Smooth muscle cell (in vitro differentiated cells): ENCODE results near the gene EHMT2. TPM values are rescaled to one million over a fixed set of nuclear protein-coding genes. Genes with fewer than 3 reads are reported as not detected.

Source experiments
- DNase-seq: peaks from one replicate; lab custom pipeline; 2025; ENCODE audit not compliant: unreplicated experiment; lab: John Stamatoyannopoulos, UW
- H2AFZ ChIP-seq: fragments of 200-600 bp; sonication (generic); 2 replicates; pipeline ENCODE4 v1.6.0; 2016; ENCODE audit warnings: antibody characterized with exemption, low read depth, mild to moderate bottlenecking
- H3F3A ChIP-seq: fragments of 200-600 bp; sonication (generic); 2 replicates; pipeline ENCODE4 v1.6.0; 2017; ENCODE audit warnings: antibody characterized with exemption, low read depth
- H3K27ac ChIP-seq: fragments of 200-600 bp; sonication (generic); 2 replicates; pipeline ENCODE4 v1.5.1; 2016; ENCODE audit warnings: low read depth, mild to moderate bottlenecking
- H3K27me3 ChIP-seq: fragments of 200-600 bp; sonication (generic); 2 replicates; pipeline ENCODE4 v1.6.1; 2016; ENCODE audit warnings: low read depth, mild to moderate bottlenecking
- H3K36me3 ChIP-seq: fragments of 200-600 bp; sonication (generic); 2 replicates; pipeline ENCODE4 v1.5.1; 2016; ENCODE audit warnings: low read depth
- H3K4me1 ChIP-seq: fragments of 200-600 bp; sonication (generic); 2 replicates; pipeline ENCODE4 v1.5.1; 2016; ENCODE audit warnings: low read depth
- H3K4me2 ChIP-seq: fragments of 200-600 bp; sonication (generic); 2 replicates; pipeline ENCODE4 v1.6.0; 2016; ENCODE audit warnings: mild to moderate bottlenecking
- H3K4me3 ChIP-seq: fragments of 200-600 bp; sonication (generic); 2 replicates; pipeline ENCODE4 v1.5.1; 2016; ENCODE audit warnings: mild to moderate bottlenecking
- H3K79me2 ChIP-seq: fragments of 200-600 bp; sonication (generic); 2 replicates; pipeline ENCODE4 v1.6.0; 2016; ENCODE audit warnings: low read depth, mild to moderate bottlenecking
- H3K9ac ChIP-seq: fragments of 200-600 bp; sonication (generic); 2 replicates; pipeline ENCODE4 v1.6.0; 2016; ENCODE audit warnings: low read depth
- H3K9me3 ChIP-seq: fragments of 200-600 bp; sonication (generic); replicated peaks from 2 replicates; pipeline ENCODE4 v1.5.1; 2016; ENCODE audit warnings: low read depth
- H4K20me1 ChIP-seq: fragments of 200-600 bp; sonication (generic); 2 replicates; pipeline ENCODE4 v1.6.0; 2016; ENCODE audit warnings: low read depth
- CTCF ChIP-seq: fragments of 200-600 bp; sonication (generic); IDR thresholded peaks from 2 replicates; pipeline ENCODE4 v1.5.1; 2017; ENCODE audit warnings: borderline replicate concordance, mild to moderate bottlenecking, antibody characterized with exemption; ENCODE audit not compliant: insufficient read depth, poor library complexity, severe bottlenecking
- WGBS: methylation state at CpG from one replicate; pipeline ENCODE4 v1.1.7; 2016; ENCODE audit warnings: low lambda C conversion rate; 5-methylcytosine and 5-hydroxymethylcytosine counted together
- polyA plus RNA-seq: library from polyadenylated mRNA; unstranded; fragments of >200 nt; fragmentation: Nextera tagmentation; extraction: Ambion mirVana; gene quantifications from 2 replicates; pipeline ENCODE4 v1.2.1, GENCODE V29; 2016
- total RNA-seq: library from RNA; depleted of rRNA; stranded (reverse); fragments of >200 nt; gene quantifications from 2 replicates; pipeline ENCODE4 v1.2.3, GENCODE V29; 2014

EHMT2 gene
- total and polyA plus RNA-seq, 2 experiments from 2014 or later = 17.6 to 33.9 TPM

GRCh38 chr6:31877651-31878161, 19.8 kb downstream of the EHMT2 start:
- peak overlapping the region; percentile 30 for H3K4me3 ChIP-seq
- no peak overlapping the region for H2AFZ ChIP-seq
- no peak for TF ChIP-seq CTCF
- no peaks in the 10 kb centered on the region for H3K36me3 ChIP-seq
- no peaks in the 10 kb centered on the region for H4K20me1 ChIP-seq
- no peak overlapping the region for H3K4me2 ChIP-seq
- H3F3A ChIP-seq = no peaks in the 10 kb centered on the region
- 85% methylated on average over 9 of the region's 10 CpGs for WGBS
- no peaks in the 10 kb centered on the region for H3K27me3 ChIP-seq
- no peak overlapping the region for H3K27ac ChIP-seq
- H3K9ac ChIP-seq = no peak overlapping the region
- H3K4me1 ChIP-seq = no peaks in the 10 kb centered on the region
- H3K79me2 ChIP-seq = no peaks in the 10 kb centered on the region
- DNase-seq = no peak
- H3K9me3 ChIP-seq = no peaks in the 10 kb centered on the region

GRCh38 chr6:31877125-31877650, 20.3 kb downstream of the EHMT2 start:
- no peak overlapping the region for H3K4me2 ChIP-seq
- DNase-seq = no peak
- no peaks in the 10 kb centered on the region for H3K4me1 ChIP-seq
- H4K20me1 ChIP-seq = no peaks in the 10 kb centered on the region
- H3K27me3 ChIP-seq = no peaks in the 10 kb centered on the region
- no peak overlapping the region for H3K4me3 ChIP-seq
- H3K36me3 ChIP-seq = no peaks in the 10 kb centered on the region
- TF ChIP-seq CTCF = no peak
- no peaks in the 10 kb centered on the region for H3K79me2 ChIP-seq
- H3K27ac ChIP-seq = no peak overlapping the region
- no peaks in the 10 kb centered on the region for H3F3A ChIP-seq
- WGBS = 84% methylated on average over 3 of the region's 3 CpGs
- H2AFZ ChIP-seq = no peak overlapping the region
- H3K9ac ChIP-seq = no peak overlapping the region
- no peaks in the 10 kb centered on the region for H3K9me3 ChIP-seq

GRCh38 chr6:31876357-31876756, 21.1 kb downstream of the EHMT2 start:
- no peaks in the 10 kb centered on the region for H3K4me1 ChIP-seq
- H3K4me3 ChIP-seq = no peak overlapping the region
- H4K20me1 ChIP-seq = no peaks in the 10 kb centered on the region
- H3K36me3 ChIP-seq = no peaks in the 10 kb centered on the region
- H3K4me2 ChIP-seq = no peak overlapping the region
- no peak for DNase-seq
- WGBS = 95% methylated on average over 7 of the region's 7 CpGs
- H3K79me2 ChIP-seq = no peaks in the 10 kb centered on the region
- H3K27me3 ChIP-seq = no peaks in the 10 kb centered on the region
- H3K27ac ChIP-seq = no peak overlapping the region
- no peaks in the 10 kb centered on the region for H3F3A ChIP-seq
- H3K9me3 ChIP-seq = no peaks in the 10 kb centered on the region
- H2AFZ ChIP-seq = no peak overlapping the region
- TF ChIP-seq CTCF = no peak
- no peak overlapping the region for H3K9ac ChIP-seq

- Histone ChIP-seq H3K4me2 (no peak overlapping the region), H2AFZ (no peak overlapping the region), H3F3A (no peaks in the 10 kb centered on the region), H3K9ac (no peak overlapping the region), H3K4me1 (peaks cover 4% of the 10 kb centered on the region), H3K27ac (no peak overlapping the region), H3K36me3 (no peaks in the 10 kb centered on the region), H3K4me3 (no peak overlapping the region), H3K79me2 (no peaks in the 10 kb centered on the region), H4K20me1 (no peaks in the 10 kb centered on the region), H3K9me3 (no peaks in the 10 kb centered on the region), H3K27me3 (no peaks in the 10 kb centered on the region)
- DNase-seq = no peak
- TF ChIP-seq CTCF = no peak
- 67% methylated on average over 5 of the region's 5 CpGs for WGBS
Measured at GRCh38 chr6:31875877-31876276, 21.6 kb downstream of the EHMT2 start.
